ENCODE data around the gene KNCN. TPM values are rescaled to one million over a fixed set of nuclear protein-coding genes. Genes with fewer than 3 reads are reported as not detected.
A peak's percentile ranks its signal among the peaks of the same experiment; 100 is the strongest.

The KNCN gene
- total RNA-seq, 1 donor from 2014 or later: not detected

GRCh38 chr1:46526013-46526690 lies 25.3 kb downstream of the KNCN start:
- Histone ChIP-seq H3K27ac (no peak overlapping the region), H3K27me3 (peaks cover 18% of the 10 kb centered on the region), H3K4me1 (peaks cover 12% of the 10 kb centered on the region), H3K9me3 (no peaks in the 10 kb centered on the region), H3K36me3 (no peaks in the 10 kb centered on the region), H3K4me3 (no peak overlapping the region)
- no peak for DNase-seq
- intact Hi-C loops (cut with DNase I): loop anchor here (10.0 kb wide), 1 partner anchor 51 kb away; no protein-coding TSS in a partner anchor
- TF ChIP-seq CTCF (IDR thresholded peaks at IDR 0.05): no peak
- no peak for ATAC-seq

- no peak for TF ChIP-seq CTCF (IDR thresholded peaks at IDR 0.05)
- Histone ChIP-seq H3K9me3 (no peaks in the 10 kb centered on the region), H3K4me1 (peaks cover 12% of the 10 kb centered on the region), H3K4me3 (no peak overlapping the region), H3K36me3 (no peaks in the 10 kb centered on the region), H3K27ac (no peak overlapping the region), H3K27me3 (peaks cover 18% of the 10 kb centered on the region)
- DNase-seq (no peak), ATAC-seq (no peak)
- intact Hi-C loops (cut with DNase I): loop anchor here (10.0 kb wide), 1 partner anchor 51 kb away; no protein-coding TSS in a partner anchor
Observed at GRCh38 chr1:46525253-46525983, 26.0 kb downstream of the KNCN start.

- Histone ChIP-seq H3K4me1 (peaks cover 12% of the 10 kb centered on the region), H3K27ac (no peak overlapping the region), H3K27me3 (peaks cover 12% of the 10 kb centered on the region), H3K4me3 (no peak overlapping the region), H3K36me3 (no peaks in the 10 kb centered on the region), H3K9me3 (no peaks in the 10 kb centered on the region)
- no peak for DNase-seq
- ATAC-seq: no peak
- TF ChIP-seq CTCF (IDR thresholded peaks at IDR 0.05): no peak
- intact Hi-C loops (cut with DNase I): loop anchor here (10.0 kb wide), 1 partner anchor 50 kb away; no protein-coding TSS in a partner anchor
Observed at GRCh38 chr1:46524843-46525242, 26.6 kb downstream of the KNCN start.

- no peak for TF ChIP-seq CTCF (IDR thresholded peaks at IDR 0.05)
- Histone ChIP-seq H3K4me3 (no peak overlapping the region), H3K4me1 (peaks cover 12% of the 10 kb centered on the region), H3K36me3 (no peaks in the 10 kb centered on the region), H3K9me3 (no peaks in the 10 kb centered on the region), H3K27ac (no peak overlapping the region), H3K27me3 (peaks cover 12% of the 10 kb centered on the region)
- ATAC-seq (no peak), DNase-seq (no peak)
- intact Hi-C loops (cut with DNase I): loop anchor here (10.0 kb wide), 1 partner anchor 49 kb away; no protein-coding TSS in a partner anchor
Observed at GRCh38 chr1:46523496-46524353, 27.7 kb downstream of the KNCN start.

- Histone ChIP-seq H3K9me3 (no peaks in the 10 kb centered on the region), H3K4me3 (no peak overlapping the region), H3K36me3 (no peaks in the 10 kb centered on the region), H3K27me3 (peaks cover 12% of the 10 kb centered on the region), H3K27ac (peak overlapping the region; percentile 24), H3K4me1 (peaks cover 12% of the 10 kb centered on the region)
- intact Hi-C loops (cut with DNase I): loop anchor here (10.0 kb wide), 1 partner anchor 48 kb away; no protein-coding TSS in a partner anchor
- TF ChIP-seq CTCF (IDR thresholded peaks at IDR 0.05): no peak
- ATAC-seq (no peak), DNase-seq (no peak)
Observed at GRCh38 chr1:46522969-46523320, 28.5 kb downstream of the KNCN start.
